Spleen (tissue), 7 donors: ENCODE measurements around the gene C4orf33.

Experiments used
- POLR2A ChIP-seq, 3 donors: fragments of 450-650 bp; IDR thresholded peaks; one replicate each; pipeline ENCODE4 v1.5.1; 2017; ENCODE audit warnings: antibody characterized with exemption in 3 of 3, mild to moderate bottlenecking in 1 of 3
- POLR2AphosphoS5 ChIP-seq, 3 donors: sonication (generic); formaldehyde crosslinking; IDR thresholded peaks; one replicate each; pipeline ENCODE4 v1.5.1; 2017; ENCODE audit warnings: antibody characterized with exemption in 3 of 3
- TF ChIP-seq, protein P1 (sequence below), 11 experiments: fragments of 200-600 bp in 7 of 11; fragments of 450-650 bp in 4 of 11; sonication (generic) in 4 of 11; IDR thresholded peaks in 8 of 11; conservative IDR thresholded peaks in 3 of 11; 1 replicate in 7 of 11; 2 replicates in 4 of 11; pipeline versions ENCODE4 v1.4.0 to v1.8.0; 2016 to 2021; ENCODE audit warnings: antibody characterized with exemption in 11 of 11, inconsistent platforms in 4 of 11, mild to moderate bottlenecking in 1 of 11
- donor health status: DM: no; HTN: no; CAD: no; lungs with moderate emphysema.
- donor health status: DM: no; HTN: no; CAD: no.
- donor health status: DM: no; HTN: no; CAD: no.

GRCh38 chr4:129085472-129085871 lies 10.5 kb upstream of the C4orf33 start:
- TF ChIP-seq POLR2A (IDR thresholded peaks at IDR 0.05): no peak
- TF ChIP-seq, protein P1, sequence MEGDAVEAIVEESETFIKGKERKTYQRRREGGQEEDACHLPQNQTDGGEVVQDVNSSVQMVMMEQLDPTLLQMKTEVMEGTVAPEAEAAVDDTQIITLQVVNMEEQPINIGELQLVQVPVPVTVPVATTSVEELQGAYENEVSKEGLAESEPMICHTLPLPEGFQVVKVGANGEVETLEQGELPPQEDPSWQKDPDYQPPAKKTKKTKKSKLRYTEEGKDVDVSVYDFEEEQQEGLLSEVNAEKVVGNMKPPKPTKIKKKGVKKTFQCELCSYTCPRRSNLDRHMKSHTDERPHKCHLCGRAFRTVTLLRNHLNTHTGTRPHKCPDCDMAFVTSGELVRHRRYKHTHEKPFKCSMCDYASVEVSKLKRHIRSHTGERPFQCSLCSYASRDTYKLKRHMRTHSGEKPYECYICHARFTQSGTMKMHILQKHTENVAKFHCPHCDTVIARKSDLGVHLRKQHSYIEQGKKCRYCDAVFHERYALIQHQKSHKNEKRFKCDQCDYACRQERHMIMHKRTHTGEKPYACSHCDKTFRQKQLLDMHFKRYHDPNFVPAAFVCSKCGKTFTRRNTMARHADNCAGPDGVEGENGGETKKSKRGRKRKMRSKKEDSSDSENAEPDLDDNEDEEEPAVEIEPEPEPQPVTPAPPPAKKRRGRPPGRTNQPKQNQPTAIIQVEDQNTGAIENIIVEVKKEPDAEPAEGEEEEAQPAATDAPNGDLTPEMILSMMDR (IDR thresholded peaks at IDR 0.05 in 8 of 11, conservative IDR thresholded peaks at IDR 0.05 in 3 of 11): no peak
- no peak for TF ChIP-seq POLR2AphosphoS5 (IDR thresholded peaks at IDR 0.05)
